Kidney (tissue), 14 donors: ENCODE data around the gene LAPTM5. TPM values are rescaled to one million over a fixed set of nuclear protein-coding genes. Genes with fewer than 3 reads are reported as not detected.

Source experiments
- DNase-seq, 5 donors: peaks; one replicate each; pipeline ENCODE4 v3.0.0-alpha.2; 2013 to 2020
- FAIRE-seq: peaks from 2 replicates; lab custom pipeline; 2012; peaks lifted over from hg19 to GRCh38; lab: Jason Lieb, UNC
- H3K27ac ChIP-seq, 2 donors: one replicate each; pipeline ENCODE4 v1.7.0; 2013; ENCODE audit warnings: low read depth in 2 of 2, low read length in 2 of 2, inconsistent platforms in 1 of 2
- H3K27me3 ChIP-seq: one replicate; pipeline ENCODE4 v1.7.1; 2013; ENCODE audit warnings: low read length, inconsistent platforms; ENCODE audit not compliant: control insufficient read depth, insufficient read depth
- H3K36me3 ChIP-seq, 3 donors: one replicate each; pipeline versions ENCODE4 v1.7.0 to v1.7.1; 2013; ENCODE audit warnings: low read length in 3 of 3, control low read depth in 1 of 3, inconsistent platforms in 1 of 3; ENCODE audit not compliant: insufficient read depth in 3 of 3, control insufficient read depth in 2 of 3
- H3K4me1 ChIP-seq, 3 donors: one replicate each; pipeline versions ENCODE4 v1.7.0 to v1.7.1; 2013; ENCODE audit warnings: low read length in 3 of 3, inconsistent platforms in 1 of 3, low read depth in 1 of 3; ENCODE audit not compliant: control insufficient read depth in 2 of 3, insufficient read depth in 2 of 3
- H3K4me3 ChIP-seq, 3 donors: one replicate each; pipeline versions ENCODE4 v1.7.0 to v1.8.1; 2013; ENCODE audit warnings: low read length in 3 of 3, control low read depth in 1 of 3, inconsistent platforms in 1 of 3
- H3K9ac ChIP-seq, 3 donors: one replicate each; pipeline versions ENCODE4 v1.7.0 to v1.7.1; 2013; ENCODE audit warnings: low read length in 3 of 3, control low read depth in 1 of 3, inconsistent platforms in 1 of 3
- H3K9me3 ChIP-seq, 3 donors: one replicate each; pipeline versions ENCODE4 v1.7.0 to v1.7.1; 2013; ENCODE audit warnings: low read length in 3 of 3, control low read depth in 1 of 3, inconsistent platforms in 1 of 3; ENCODE audit not compliant: control insufficient read depth in 2 of 3, insufficient read depth in 1 of 3
- CTCF ChIP-seq: IDR thresholded peaks from 3 replicates; pipeline ENCODE4 v1.5.1; 2012; ENCODE audit warnings: mild to moderate bottlenecking, moderate library complexity, borderline replicate concordance; ENCODE audit not compliant: insufficient read depth; ENCODE audit errors: extremely low read depth
- intact Hi-C: fragments of 100-400 bp; cut with DNase I; formaldehyde crosslinking; loops from one replicate; pipeline ENCODE4 v1.11.1; 2022
- polyA plus RNA-seq: library from polyadenylated mRNA; stranded (reverse); fragments of 350-450 nt; fragmentation: Illumina TruSeq; extraction: RNeasy Lipid Tissue Mini Kit (QIAGEN cat#74804); gene quantifications from one replicate; pipeline ENCODE4 v1.2.3, GENCODE V29; 2014; ENCODE audit warnings: low read depth, low replicate concordance; ENCODE audit not compliant: insufficient read depth
- total RNA-seq: library from RNA; stranded (reverse); fragmentation: NEBNext Ultra II Directional; extraction: Animal tissue kit (Norgen Biotek cat#: 25700); gene quantifications from one replicate; pipeline ENCODE4 v1.2.1, GENCODE V29; 2021
- donor health status: control.
- donor health status: control.
- donor health status: control.
- donor health status: control.
- donor health status: control.
- donor health status: DM: yes; HTN: yes; CAD: no.
- donor health status: Normal renal cell carcinoma (clear cell type).

LAPTM5 gene
- total and polyA plus RNA-seq, 2 donors from 2014 or later, result 23.5 to 108 TPM

GRCh38 chr1:30748699-30749401 is 8.7 kb downstream of the LAPTM5 start:
- H3K4me1 ChIP-seq, result no peaks in the 10 kb centered on the region
- intact Hi-C loops, result no loop called here
- H3K9me3 ChIP-seq, result no peaks in the 10 kb centered on the region
- H3K27me3 ChIP-seq, result no peaks in the 10 kb centered on the region
- H3K9ac ChIP-seq, result no peak overlapping the region
- TF ChIP-seq CTCF, result no peak
- no peaks in the 10 kb centered on the region for H3K36me3 ChIP-seq
- no peak for FAIRE-seq
- H3K27ac ChIP-seq, result no peak overlapping the region
- peak in 1 of 5 donors; percentile 68 for DNase-seq
- H3K4me3 ChIP-seq, result no peak overlapping the region

GRCh38 chr1:30748098-30748698 is 9.4 kb downstream of the LAPTM5 start:
- Histone ChIP-seq H3K27me3 (no peaks in the 10 kb centered on the region), H3K27ac (no peak overlapping the region), H3K4me1 (no peaks in the 10 kb centered on the region), H3K9ac (no peak overlapping the region), H3K4me3 (no peak overlapping the region), H3K36me3 (no peaks in the 10 kb centered on the region), H3K9me3 (no peaks in the 10 kb centered on the region)
- intact Hi-C loops, result no loop called here
- DNase-seq, result no peak
- no peak for TF ChIP-seq CTCF
- FAIRE-seq, result no peak

GRCh38 chr1:30747033-30748008 is 10.3 kb downstream of the LAPTM5 start:
- no peaks in the 10 kb centered on the region for H3K36me3 ChIP-seq
- DNase-seq (peak in 1 of 5 donors; percentile 36), FAIRE-seq (no peak)
- TF ChIP-seq CTCF, result no peak
- H3K4me3 ChIP-seq, result no peak overlapping the region
- no peaks in the 10 kb centered on the region for H3K4me1 ChIP-seq
- no peak overlapping the region for H3K9ac ChIP-seq
- H3K27me3 ChIP-seq, result no peaks in the 10 kb centered on the region
- no peak overlapping the region for H3K27ac ChIP-seq
- intact Hi-C loops, result no loop called here
- no peaks in the 10 kb centered on the region for H3K9me3 ChIP-seq
